Liver (tissue), 9 donors: ENCODE results near the gene SERP2. TPM values are rescaled to one million over a fixed set of nuclear protein-coding genes. Genes with fewer than 3 reads are reported as not detected.

Source experiments
- DNase-seq: peaks from one replicate; pipeline ENCODE4 v3.0.0-alpha.2; 2017; ENCODE audit warnings: low spot score
- H3K27ac ChIP-seq, 2 donors: one replicate each; pipeline ENCODE4 v1.7.0; 2013; ENCODE audit warnings: inconsistent platforms in 2 of 2, low read length in 2 of 2, control low read depth in 1 of 2, low read depth in 1 of 2, mild to moderate bottlenecking in 1 of 2
- H3K27me3 ChIP-seq, 4 donors: one replicate each; pipeline versions ENCODE4 v1.6.1 to v1.7.0; 2013; ENCODE audit warnings: low read length in 3 of 4, inconsistent platforms in 1 of 4, mild to moderate bottlenecking in 1 of 4, moderate library complexity in 1 of 4; ENCODE audit not compliant: control insufficient read depth in 4 of 4, insufficient read depth in 4 of 4
- H3K36me3 ChIP-seq, 4 donors: one replicate each; pipeline versions ENCODE4 v1.6.1 to v1.7.0; 2013; ENCODE audit warnings: low read length in 3 of 4, mild to moderate bottlenecking in 3 of 4, low read depth in 1 of 4, moderate library complexity in 1 of 4; ENCODE audit not compliant: control insufficient read depth in 4 of 4, insufficient read depth in 3 of 4
- H3K4me1 ChIP-seq, 4 donors: one replicate each; pipeline versions ENCODE4 v1.6.1 to v1.7.0; 2013; ENCODE audit warnings: low read length in 3 of 4, mild to moderate bottlenecking in 3 of 4, moderate library complexity in 1 of 4; ENCODE audit not compliant: control insufficient read depth in 4 of 4, insufficient read depth in 4 of 4
- H3K4me3 ChIP-seq, 3 donors: one replicate each; pipeline versions ENCODE4 v1.6.1 to v1.7.0; 2013; ENCODE audit warnings: low read length in 3 of 3, control low read depth in 1 of 3, low read depth in 1 of 3, mild to moderate bottlenecking in 1 of 3
- H3K9ac ChIP-seq, 2 donors: one replicate each; pipeline ENCODE4 v1.7.0; 2013; ENCODE audit warnings: low read length in 2 of 2, mild to moderate bottlenecking in 2 of 2, moderate library complexity in 2 of 2, control low read depth in 1 of 2, low read depth in 1 of 2
- H3K9me3 ChIP-seq, 4 donors: one replicate each; pipeline versions ENCODE4 v1.6.1 to v1.7.0; 2013; ENCODE audit warnings: low read length in 3 of 4; ENCODE audit not compliant: control insufficient read depth in 4 of 4
- ATF3 ChIP-seq: IDR thresholded peaks from 2 replicates; pipeline ENCODE4 v1.6.1; 2016; ENCODE audit warnings: antibody characterized with exemption
- EGR1 ChIP-seq, 2 donors: IDR thresholded peaks; 2 replicates each; pipeline ENCODE4 v1.6.1; 2016 to 2018; ENCODE audit warnings: antibody characterized with exemption in 2 of 2, low read depth in 2 of 2
- FOXA1 ChIP-seq: IDR thresholded peaks from 2 replicates; pipeline ENCODE4 v1.6.1; 2016; ENCODE audit warnings: antibody characterized with exemption
- FOXA2 ChIP-seq: IDR thresholded peaks from 2 replicates; pipeline ENCODE4 v1.6.1; 2016; ENCODE audit warnings: antibody characterized with exemption
- GABPA ChIP-seq, 2 donors: IDR thresholded peaks in 1 of 2; conservative IDR thresholded peaks in 1 of 2; 2 replicates each; pipeline ENCODE4 v1.6.1; 2016; ENCODE audit warnings: antibody characterized with exemption in 2 of 2, mild to moderate bottlenecking in 1 of 2, moderate library complexity in 1 of 2
- HNF4A ChIP-seq, 2 donors: conservative IDR thresholded peaks; 2 replicates each; pipeline ENCODE4 v1.6.1; 2016; ENCODE audit warnings: antibody characterized with exemption in 2 of 2, mild to moderate bottlenecking in 2 of 2
- HNF4G ChIP-seq: IDR thresholded peaks from 2 replicates; pipeline ENCODE4 v1.6.1; 2016; ENCODE audit warnings: antibody characterized with exemption
- JUND ChIP-seq, 2 donors: IDR thresholded peaks; 2 replicates each; pipeline ENCODE4 v1.6.1; 2016; ENCODE audit warnings: antibody characterized with exemption in 2 of 2
- NR2F2 ChIP-seq: IDR thresholded peaks from 2 replicates; pipeline ENCODE4 v1.6.1; 2016; ENCODE audit warnings: antibody characterized with exemption
- RAD21 ChIP-seq, 2 donors: IDR thresholded peaks; 2 replicates each; pipeline ENCODE4 v1.6.1; 2016; ENCODE audit warnings: antibody characterized with exemption in 2 of 2, mild to moderate bottlenecking in 2 of 2
- RXRA ChIP-seq, 2 donors: IDR thresholded peaks; 2 replicates each; pipeline ENCODE4 v1.6.1; 2017 to 2018; ENCODE audit warnings: antibody characterized with exemption in 2 of 2, mild to moderate bottlenecking in 1 of 2
- SP1 ChIP-seq: IDR thresholded peaks from 2 replicates; pipeline ENCODE4 v1.6.1; 2018; ENCODE audit warnings: antibody characterized with exemption, mild to moderate bottlenecking
- TAF1 ChIP-seq: conservative IDR thresholded peaks from 2 replicates; pipeline ENCODE4 v1.6.1; 2016; ENCODE audit warnings: antibody characterized with exemption, mild to moderate bottlenecking
- YY1 ChIP-seq: IDR thresholded peaks from 2 replicates; pipeline ENCODE4 v1.6.1; 2016; ENCODE audit warnings: antibody characterized with exemption, mild to moderate bottlenecking
- WGBS: extraction: QIAGEN DNeasy Blood & Tissue Kit; methylation state at CpG from one replicate; pipeline ENCODE4 v1.1.7; 2013; 5-methylcytosine and 5-hydroxymethylcytosine counted together
- polyA plus RNA-seq, 2 donors: library from polyadenylated mRNA; stranded (reverse) in 1 of 2; unstranded in 1 of 2; fragments of 200-250 nt in 1 of 2; fragments of >200 nt in 1 of 2; fragmentation: Nextera tagmentation in 1 of 2; extraction: Ambion mirVana in 1 of 2; gene quantifications; one replicate each; pipeline versions ENCODE4 v1.2.1 to v1.2.3, GENCODE V29; 2013 to 2015
- total RNA-seq, 2 donors: library from RNA; depleted of rRNA; stranded (reverse); fragments of >200 nt; gene quantifications; one replicate each; pipeline ENCODE4 v1.2.3, GENCODE V29; 2014
- TF ChIP-seq, protein P1 (sequence below): IDR thresholded peaks from 2 replicates; pipeline ENCODE4 v1.6.1; 2016; ENCODE audit warnings: antibody characterized with exemption
- TF ChIP-seq, protein P2 (sequence below): IDR thresholded peaks from 2 replicates; pipeline ENCODE4 v1.6.1; 2016; ENCODE audit warnings: antibody characterized with exemption
- TF ChIP-seq, protein P3 (sequence below): fragments of 150-350 bp; IDR thresholded peaks from 2 replicates; pipeline ENCODE4 v1.5.1; 2017; ENCODE audit warnings: improper control_type of control experiment, low read depth, low read length; ENCODE audit not compliant: missing input control
- TF ChIP-seq, protein P4 (sequence below): IDR thresholded peaks from 2 replicates; pipeline ENCODE4 v1.6.1; 2016; ENCODE audit warnings: antibody characterized with exemption, mild to moderate bottlenecking
- donor health status: healthy.
- donor health status: healthy.
- donor health status: healthy.
- donor health status: healthy.
- donor health status: healthy.

Gene SERP2
- total and polyA plus RNA-seq, 4 donors = 2.0 to 4.6 (median 3.6) TPM

DNA sequence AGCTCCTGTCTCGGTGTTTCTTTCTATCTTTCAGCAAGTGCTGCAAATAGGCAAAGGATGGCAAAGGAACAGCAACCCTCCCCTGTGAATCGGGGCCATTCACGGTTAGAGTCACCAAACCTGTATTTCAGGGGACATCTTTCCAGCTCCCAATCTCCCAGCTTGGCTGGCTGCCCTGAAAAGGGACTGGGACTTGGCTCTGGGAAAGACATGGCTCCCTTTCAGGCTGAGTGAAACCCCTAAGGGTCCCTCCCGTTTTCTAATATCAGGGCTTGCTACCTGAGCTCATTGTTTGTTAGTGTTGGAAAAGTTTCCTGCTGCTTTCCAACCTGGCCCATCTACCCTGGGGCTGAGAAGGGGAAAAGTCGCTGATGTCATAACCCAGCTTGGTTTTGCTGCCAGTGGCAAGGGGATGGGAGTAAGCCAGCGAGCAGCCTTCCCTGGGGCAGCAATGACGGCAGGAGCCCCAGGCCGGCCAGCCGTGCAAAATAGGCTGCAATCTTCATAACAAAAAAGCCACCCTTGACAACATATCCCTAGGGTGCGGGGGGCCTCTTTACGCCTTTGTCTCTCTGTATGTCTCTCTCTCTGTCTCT, 29.9 kb downstream of the SERP2 start:
- H3K9me3 ChIP-seq = no peaks in the 10 kb centered on the region
- WGBS = 28% methylated on average over 11 of the region's 11 CpGs
- DNase-seq = no peak
- peak overlapping the region; percentile 45 to 56 for H3K9ac ChIP-seq
- TF ChIP-seq ATF3 (no peak), RXRA (IDR thresholded peaks at IDR 0.05) (no peak)
- TF ChIP-seq, protein P1, sequence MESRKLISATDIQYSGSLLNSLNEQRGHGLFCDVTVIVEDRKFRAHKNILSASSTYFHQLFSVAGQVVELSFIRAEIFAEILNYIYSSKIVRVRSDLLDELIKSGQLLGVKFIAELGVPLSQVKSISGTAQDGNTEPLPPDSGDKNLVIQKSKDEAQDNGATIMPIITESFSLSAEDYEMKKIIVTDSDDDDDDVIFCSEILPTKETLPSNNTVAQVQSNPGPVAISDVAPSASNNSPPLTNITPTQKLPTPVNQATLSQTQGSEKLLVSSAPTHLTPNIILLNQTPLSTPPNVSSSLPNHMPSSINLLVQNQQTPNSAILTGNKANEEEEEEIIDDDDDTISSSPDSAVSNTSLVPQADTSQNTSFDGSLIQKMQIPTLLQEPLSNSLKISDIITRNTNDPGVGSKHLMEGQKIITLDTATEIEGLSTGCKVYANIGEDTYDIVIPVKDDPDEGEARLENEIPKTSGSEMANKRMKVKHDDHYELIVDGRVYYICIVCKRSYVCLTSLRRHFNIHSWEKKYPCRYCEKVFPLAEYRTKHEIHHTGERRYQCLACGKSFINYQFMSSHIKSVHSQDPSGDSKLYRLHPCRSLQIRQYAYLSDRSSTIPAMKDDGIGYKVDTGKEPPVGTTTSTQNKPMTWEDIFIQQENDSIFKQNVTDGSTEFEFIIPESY = no peak
- peaks cover 4 to 42% (median 27%) of the 10 kb centered on the region in 4 donors for H3K4me1 ChIP-seq
- no peaks in the 10 kb centered on the region for H3K27me3 ChIP-seq
- H3K27ac ChIP-seq = peak overlapping the region; percentile 89 to 92
- no peaks in the 10 kb centered on the region for H3K36me3 ChIP-seq
- peak overlapping the region in 2 of 3 donors; percentile 21 to 51 for H3K4me3 ChIP-seq

- TF ChIP-seq EGR1 (IDR thresholded peaks at IDR 0.05; ENCODE audit: low read depth in 2 of 2) (peak in 1 of 2 donors; percentile 54), JUND (IDR thresholded peaks at IDR 0.05) (peak in 1 of 2 donors; percentile 63), FOXA1 (peak; percentile 72), ATF3 (peak; percentile 56), FOXA2 (peak; percentile 84), GABPA (IDR thresholded peaks at IDR 0.05 in 1 of 2, conservative IDR thresholded peaks at IDR 0.05 in 1 of 2) (no peak), HNF4A (conservative IDR thresholded peaks at IDR 0.05) (peak; percentile 77 to 85), NR2F2 (peak; percentile 47), TAF1 (peak; percentile 92), SP1 (peak; percentile 90), RXRA (IDR thresholded peaks at IDR 0.05) (peak; percentile 98), HNF4G (peak; percentile 48), YY1 (peak; percentile 98), RAD21 (IDR thresholded peaks at IDR 0.05) (peak; percentile 60 to 79)
- TF ChIP-seq, protein P1 = peak; percentile 55
- TF ChIP-seq, protein P2, sequence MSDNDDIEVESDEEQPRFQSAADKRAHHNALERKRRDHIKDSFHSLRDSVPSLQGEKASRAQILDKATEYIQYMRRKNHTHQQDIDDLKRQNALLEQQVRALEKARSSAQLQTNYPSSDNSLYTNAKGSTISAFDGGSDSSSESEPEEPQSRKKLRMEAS = peak; percentile 88
- TF ChIP-seq, protein P3, sequence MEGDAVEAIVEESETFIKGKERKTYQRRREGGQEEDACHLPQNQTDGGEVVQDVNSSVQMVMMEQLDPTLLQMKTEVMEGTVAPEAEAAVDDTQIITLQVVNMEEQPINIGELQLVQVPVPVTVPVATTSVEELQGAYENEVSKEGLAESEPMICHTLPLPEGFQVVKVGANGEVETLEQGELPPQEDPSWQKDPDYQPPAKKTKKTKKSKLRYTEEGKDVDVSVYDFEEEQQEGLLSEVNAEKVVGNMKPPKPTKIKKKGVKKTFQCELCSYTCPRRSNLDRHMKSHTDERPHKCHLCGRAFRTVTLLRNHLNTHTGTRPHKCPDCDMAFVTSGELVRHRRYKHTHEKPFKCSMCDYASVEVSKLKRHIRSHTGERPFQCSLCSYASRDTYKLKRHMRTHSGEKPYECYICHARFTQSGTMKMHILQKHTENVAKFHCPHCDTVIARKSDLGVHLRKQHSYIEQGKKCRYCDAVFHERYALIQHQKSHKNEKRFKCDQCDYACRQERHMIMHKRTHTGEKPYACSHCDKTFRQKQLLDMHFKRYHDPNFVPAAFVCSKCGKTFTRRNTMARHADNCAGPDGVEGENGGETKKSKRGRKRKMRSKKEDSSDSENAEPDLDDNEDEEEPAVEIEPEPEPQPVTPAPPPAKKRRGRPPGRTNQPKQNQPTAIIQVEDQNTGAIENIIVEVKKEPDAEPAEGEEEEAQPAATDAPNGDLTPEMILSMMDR = no peak
- TF ChIP-seq, protein P4, sequence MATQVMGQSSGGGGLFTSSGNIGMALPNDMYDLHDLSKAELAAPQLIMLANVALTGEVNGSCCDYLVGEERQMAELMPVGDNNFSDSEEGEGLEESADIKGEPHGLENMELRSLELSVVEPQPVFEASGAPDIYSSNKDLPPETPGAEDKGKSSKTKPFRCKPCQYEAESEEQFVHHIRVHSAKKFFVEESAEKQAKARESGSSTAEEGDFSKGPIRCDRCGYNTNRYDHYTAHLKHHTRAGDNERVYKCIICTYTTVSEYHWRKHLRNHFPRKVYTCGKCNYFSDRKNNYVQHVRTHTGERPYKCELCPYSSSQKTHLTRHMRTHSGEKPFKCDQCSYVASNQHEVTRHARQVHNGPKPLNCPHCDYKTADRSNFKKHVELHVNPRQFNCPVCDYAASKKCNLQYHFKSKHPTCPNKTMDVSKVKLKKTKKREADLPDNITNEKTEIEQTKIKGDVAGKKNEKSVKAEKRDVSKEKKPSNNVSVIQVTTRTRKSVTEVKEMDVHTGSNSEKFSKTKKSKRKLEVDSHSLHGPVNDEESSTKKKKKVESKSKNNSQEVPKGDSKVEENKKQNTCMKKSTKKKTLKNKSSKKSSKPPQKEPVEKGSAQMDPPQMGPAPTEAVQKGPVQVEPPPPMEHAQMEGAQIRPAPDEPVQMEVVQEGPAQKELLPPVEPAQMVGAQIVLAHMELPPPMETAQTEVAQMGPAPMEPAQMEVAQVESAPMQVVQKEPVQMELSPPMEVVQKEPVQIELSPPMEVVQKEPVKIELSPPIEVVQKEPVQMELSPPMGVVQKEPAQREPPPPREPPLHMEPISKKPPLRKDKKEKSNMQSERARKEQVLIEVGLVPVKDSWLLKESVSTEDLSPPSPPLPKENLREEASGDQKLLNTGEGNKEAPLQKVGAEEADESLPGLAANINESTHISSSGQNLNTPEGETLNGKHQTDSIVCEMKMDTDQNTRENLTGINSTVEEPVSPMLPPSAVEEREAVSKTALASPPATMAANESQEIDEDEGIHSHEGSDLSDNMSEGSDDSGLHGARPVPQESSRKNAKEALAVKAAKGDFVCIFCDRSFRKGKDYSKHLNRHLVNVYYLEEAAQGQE = peak; percentile 92
- Histone ChIP-seq H3K27me3 (no peaks in the 10 kb centered on the region), H3K27ac (peak overlapping the region; percentile 89 to 92), H3K9me3 (no peaks in the 10 kb centered on the region), H3K36me3 (no peaks in the 10 kb centered on the region), H3K9ac (peak overlapping the region; percentile 34 to 95), H3K4me3 (peak overlapping the region; percentile 49 to 91 (median 51)), H3K4me1 (peaks cover 4 to 38% (median 27%) of the 10 kb centered on the region in 4 donors)
- WGBS = 20% methylated on average over 15 of the region's 15 CpGs
- DNase-seq = peak; percentile 66
Observed at GRCh38 chr13:44404261-44405132, 30.9 kb downstream of the SERP2 start.
